Measurements from ENCODE around the gene FAM3B.

FAM3B gene

GRCh38 chr21:41316200-41317062 is at the start of gene FAM3B:
FAM3B (plus strand) TSS chr21:41316801; CDS start chr21:41316880, 79 bp downstream.
- H3K4me1 ChIP-seq (ENCODE audit: control insufficient read depth in 2 of 2, insufficient read depth in 2 of 2, low read length in 2 of 2) = peaks cover 0 to 3% of the 10 kb centered on the region in 2 donors
- no peaks in the 10 kb centered on the region for H3K9me3 ChIP-seq (ENCODE audit: control insufficient read depth in 2 of 2, low read length in 2 of 2)
- no peak within 1 kb of the TSS for H3K9ac ChIP-seq (ENCODE audit: low read depth in 1 of 2, low read length in 2 of 2)
- peaks cover 26 to 70% of the 10 kb centered on the region in 2 donors for H3K27me3 ChIP-seq (ENCODE audit: control insufficient read depth in 2 of 2, insufficient read depth in 2 of 2, low read length in 2 of 2)
- H3K27ac ChIP-seq (ENCODE audit: low read depth in 2 of 2, low read length in 2 of 2) = no peak within 1 kb of the TSS
- no peaks in the 10 kb centered on the region for H3K36me3 ChIP-seq (ENCODE audit: control insufficient read depth in 2 of 2, insufficient read depth in 2 of 2, low read length in 2 of 2)
- peak within 1 kb of the TSS in 1 of 2 donors; percentile 50 for H3K4me3 ChIP-seq (ENCODE audit: low read length in 2 of 2)

- Histone ChIP-seq H3K4me1 (ENCODE audit: control insufficient read depth in 2 of 2, insufficient read depth in 2 of 2, low read length in 2 of 2) (no peaks in the 10 kb centered on the region), H3K27me3 (ENCODE audit: control insufficient read depth in 2 of 2, insufficient read depth in 2 of 2, low read length in 2 of 2) (no peaks in the 10 kb centered on the region), H3K4me3 (ENCODE audit: low read length in 2 of 2) (no peak overlapping the region), H3K27ac (ENCODE audit: low read depth in 2 of 2, low read length in 2 of 2) (no peak overlapping the region), H3K9me3 (ENCODE audit: control insufficient read depth in 2 of 2, low read length in 2 of 2) (no peaks in the 10 kb centered on the region), H3K9ac (ENCODE audit: low read depth in 1 of 2, low read length in 2 of 2) (no peak overlapping the region), H3K36me3 (ENCODE audit: control insufficient read depth in 2 of 2, insufficient read depth in 2 of 2, low read length in 2 of 2) (peaks cover 0 to 2% of the 10 kb centered on the region in 2 donors)
Observed at GRCh38 chr21:41267346-41267745, 49.3 kb upstream of the FAM3B start.

GRCh38 chr21:41269535-41269934 is 47.1 kb upstream of the FAM3B start:
- Histone ChIP-seq H3K9ac (ENCODE audit: low read depth in 1 of 2, low read length in 2 of 2) (no peak overlapping the region), H3K27ac (ENCODE audit: low read depth in 2 of 2, low read length in 2 of 2) (no peak overlapping the region), H3K9me3 (ENCODE audit: control insufficient read depth in 2 of 2, low read length in 2 of 2) (no peaks in the 10 kb centered on the region), H3K4me1 (ENCODE audit: control insufficient read depth in 2 of 2, insufficient read depth in 2 of 2, low read length in 2 of 2) (no peaks in the 10 kb centered on the region), H3K27me3 (ENCODE audit: control insufficient read depth in 2 of 2, insufficient read depth in 2 of 2, low read length in 2 of 2) (no peaks in the 10 kb centered on the region), H3K36me3 (ENCODE audit: control insufficient read depth in 2 of 2, insufficient read depth in 2 of 2, low read length in 2 of 2) (peaks cover 0 to 2% of the 10 kb centered on the region in 2 donors), H3K4me3 (ENCODE audit: low read length in 2 of 2) (no peak overlapping the region)

GRCh38 chr21:41277196-41277595 is 39.4 kb upstream of the FAM3B start:
- Histone ChIP-seq H3K9me3 (ENCODE audit: control insufficient read depth in 2 of 2, low read length in 2 of 2) (no peaks in the 10 kb centered on the region), H3K4me3 (ENCODE audit: low read length in 2 of 2) (no peak overlapping the region), H3K9ac (ENCODE audit: low read depth in 1 of 2, low read length in 2 of 2) (no peak overlapping the region), H3K4me1 (ENCODE audit: control insufficient read depth in 2 of 2, insufficient read depth in 2 of 2, low read length in 2 of 2) (no peaks in the 10 kb centered on the region), H3K27ac (ENCODE audit: low read depth in 2 of 2, low read length in 2 of 2) (no peak overlapping the region), H3K36me3 (ENCODE audit: control insufficient read depth in 2 of 2, insufficient read depth in 2 of 2, low read length in 2 of 2) (peaks cover 0 to 2% of the 10 kb centered on the region in 2 donors), H3K27me3 (ENCODE audit: control insufficient read depth in 2 of 2, insufficient read depth in 2 of 2, low read length in 2 of 2) (no peaks in the 10 kb centered on the region)

GRCh38 chr21:41277846-41278245 is 38.8 kb upstream of the FAM3B start:
- Histone ChIP-seq H3K4me1 (ENCODE audit: control insufficient read depth in 2 of 2, insufficient read depth in 2 of 2, low read length in 2 of 2) (no peaks in the 10 kb centered on the region), H3K9me3 (ENCODE audit: control insufficient read depth in 2 of 2, low read length in 2 of 2) (no peaks in the 10 kb centered on the region), H3K9ac (ENCODE audit: low read depth in 1 of 2, low read length in 2 of 2) (no peak overlapping the region), H3K4me3 (ENCODE audit: low read length in 2 of 2) (no peak overlapping the region), H3K27ac (ENCODE audit: low read depth in 2 of 2, low read length in 2 of 2) (no peak overlapping the region), H3K27me3 (ENCODE audit: control insufficient read depth in 2 of 2, insufficient read depth in 2 of 2, low read length in 2 of 2) (peaks cover 4% of the 10 kb centered on the region in 2 donors), H3K36me3 (ENCODE audit: control insufficient read depth in 2 of 2, insufficient read depth in 2 of 2, low read length in 2 of 2) (peaks cover 0 to 2% of the 10 kb centered on the region in 2 donors)

GRCh38 chr21:41280115-41280919 is 36.3 kb upstream of the FAM3B start:
- Histone ChIP-seq H3K27me3 (ENCODE audit: control insufficient read depth in 2 of 2, insufficient read depth in 2 of 2, low read length in 2 of 2) (peaks cover 4 to 6% of the 10 kb centered on the region in 2 donors), H3K36me3 (ENCODE audit: control insufficient read depth in 2 of 2, insufficient read depth in 2 of 2, low read length in 2 of 2) (no peaks in the 10 kb centered on the region), H3K9me3 (ENCODE audit: control insufficient read depth in 2 of 2, low read length in 2 of 2) (no peaks in the 10 kb centered on the region), H3K4me1 (ENCODE audit: control insufficient read depth in 2 of 2, insufficient read depth in 2 of 2, low read length in 2 of 2) (no peaks in the 10 kb centered on the region), H3K9ac (ENCODE audit: low read depth in 1 of 2, low read length in 2 of 2) (no peak overlapping the region), H3K4me3 (ENCODE audit: low read length in 2 of 2) (no peak overlapping the region), H3K27ac (ENCODE audit: low read depth in 2 of 2, low read length in 2 of 2) (no peak overlapping the region)

- H3K27ac ChIP-seq (ENCODE audit: low read depth in 2 of 2, low read length in 2 of 2) = no peak overlapping the region
- no peaks in the 10 kb centered on the region for H3K36me3 ChIP-seq (ENCODE audit: control insufficient read depth in 2 of 2, insufficient read depth in 2 of 2, low read length in 2 of 2)
- peaks cover 4 to 6% of the 10 kb centered on the region in 2 donors for H3K27me3 ChIP-seq (ENCODE audit: control insufficient read depth in 2 of 2, insufficient read depth in 2 of 2, low read length in 2 of 2)
- no peaks in the 10 kb centered on the region for H3K9me3 ChIP-seq (ENCODE audit: control insufficient read depth in 2 of 2, low read length in 2 of 2)
- H3K9ac ChIP-seq (ENCODE audit: low read depth in 1 of 2, low read length in 2 of 2) = no peak overlapping the region
- H3K4me1 ChIP-seq (ENCODE audit: control insufficient read depth in 2 of 2, insufficient read depth in 2 of 2, low read length in 2 of 2) = no peaks in the 10 kb centered on the region
- H3K4me3 ChIP-seq (ENCODE audit: low read length in 2 of 2) = no peak overlapping the region
Observed at GRCh38 chr21:41282412-41282811, 34.2 kb upstream of the FAM3B start.

- Histone ChIP-seq H3K9ac (ENCODE audit: low read depth in 1 of 2, low read length in 2 of 2) (no peak overlapping the region), H3K27me3 (ENCODE audit: control insufficient read depth in 2 of 2, insufficient read depth in 2 of 2, low read length in 2 of 2) (peaks cover 4 to 6% of the 10 kb centered on the region in 2 donors), H3K4me1 (ENCODE audit: control insufficient read depth in 2 of 2, insufficient read depth in 2 of 2, low read length in 2 of 2) (no peaks in the 10 kb centered on the region), H3K27ac (ENCODE audit: low read depth in 2 of 2, low read length in 2 of 2) (no peak overlapping the region), H3K9me3 (ENCODE audit: control insufficient read depth in 2 of 2, low read length in 2 of 2) (no peaks in the 10 kb centered on the region), H3K4me3 (ENCODE audit: low read length in 2 of 2) (no peak overlapping the region), H3K36me3 (ENCODE audit: control insufficient read depth in 2 of 2, insufficient read depth in 2 of 2, low read length in 2 of 2) (no peaks in the 10 kb centered on the region)
Observed at GRCh38 chr21:41283211-41283818, 33.3 kb upstream of the FAM3B start.

- no peaks in the 10 kb centered on the region for H3K9me3 ChIP-seq (ENCODE audit: control insufficient read depth in 2 of 2, low read length in 2 of 2)
- H3K36me3 ChIP-seq (ENCODE audit: control insufficient read depth in 2 of 2, insufficient read depth in 2 of 2, low read length in 2 of 2) = no peaks in the 10 kb centered on the region
- no peaks in the 10 kb centered on the region for H3K4me1 ChIP-seq (ENCODE audit: control insufficient read depth in 2 of 2, insufficient read depth in 2 of 2, low read length in 2 of 2)
- H3K27ac ChIP-seq (ENCODE audit: low read depth in 2 of 2, low read length in 2 of 2) = no peak overlapping the region
- H3K27me3 ChIP-seq (ENCODE audit: control insufficient read depth in 2 of 2, insufficient read depth in 2 of 2, low read length in 2 of 2) = peaks cover 10 to 24% of the 10 kb centered on the region in 2 donors
- H3K9ac ChIP-seq (ENCODE audit: low read depth in 1 of 2, low read length in 2 of 2) = no peak overlapping the region
- H3K4me3 ChIP-seq (ENCODE audit: low read length in 2 of 2) = no peak overlapping the region
Observed at GRCh38 chr21:41289431-41289830, 27.2 kb upstream of the FAM3B start.

All from mucosa of rectum (tissue), 2 donors.